CD4-positive, alpha-beta T cell (primary cell): Measurements from ENCODE around the gene AP2A1. TPM values are rescaled to one million over a fixed set of nuclear protein-coding genes. Genes with fewer than 3 reads are reported as not detected.

Source experiments
- ATAC-seq: fragments of 200-7000 bp; cut with Tn5 transposase; one replicate; pipeline ENCODE4 v1.10.0; 2022; ENCODE audit warnings: mild to moderate bottlenecking; ENCODE audit not compliant: poor library complexity
- CTCF ChIA-PET: fragments of 350-600 bp; sonication (Branson Sonifier 250); formaldehyde crosslinking; loops from one replicate; lab custom pipeline; 2021; ENCODE audit warnings: antibody characterized with exemption, inconsistent platforms; lab: Charles Lee
- POLR2A ChIA-PET: fragments of 350-600 bp; sonication (Branson Sonifier 250); formaldehyde crosslinking; loops from one replicate; lab custom pipeline; 2021; ENCODE audit warnings: antibody characterized with exemption, inconsistent platforms; lab: Charles Lee
- DNase-seq, 14 experiments: peaks; one replicate each; pipeline ENCODE4 v3.0.0-alpha.2; 2013 to 2020; ENCODE audit warnings: mixed read lengths in 2 of 14
- H3K27ac ChIP-seq, 2 donors: one replicate each; pipeline versions ENCODE4 v1.5.1 to v1.7.0; 2013; ENCODE audit warnings: low read length in 2 of 2, low read depth in 1 of 2, mild to moderate bottlenecking in 1 of 2
- H3K27me3 ChIP-seq, 2 experiments: 1 replicate in 1 of 2; 2 replicates in 1 of 2; pipeline versions ENCODE4 v1.6.1 to v1.7.0; 2013; ENCODE audit warnings: low read length in 2 of 2, control low read depth in 1 of 2, mild to moderate bottlenecking in 1 of 2, moderate library complexity in 1 of 2; ENCODE audit not compliant: insufficient read depth in 2 of 2, control insufficient read depth in 1 of 2
- H3K36me3 ChIP-seq: one replicate; pipeline ENCODE4 v1.6.1; 2013; ENCODE audit warnings: low read length, control low read depth; ENCODE audit not compliant: insufficient read depth
- H3K4me1 ChIP-seq: one replicate; pipeline ENCODE4 v1.6.1; 2013; ENCODE audit warnings: low read length, control low read depth; ENCODE audit not compliant: insufficient read depth
- H3K4me3 ChIP-seq: one replicate; pipeline ENCODE4 v1.5.1; 2013; ENCODE audit warnings: mild to moderate bottlenecking, low read length, moderate library complexity
- H3K9me3 ChIP-seq, 2 experiments: 1 replicate in 1 of 2; 2 replicates in 1 of 2; pipeline versions ENCODE4 v1.6.1 to v1.7.0; 2013; ENCODE audit warnings: low read length in 2 of 2, mild to moderate bottlenecking in 2 of 2, control low read depth in 1 of 2, moderate library complexity in 1 of 2; ENCODE audit not compliant: control insufficient read depth in 1 of 2, insufficient read depth in 1 of 2
- H3K27ac Mint-ChIP-seq: one replicate; pipeline ENCODE4 v1.8.0; 2020; ENCODE audit warnings: mixed read lengths
- H3K27me3 Mint-ChIP-seq: one replicate; pipeline ENCODE4 v1.8.0; 2021; ENCODE audit warnings: mixed read lengths
- H3K36me3 Mint-ChIP-seq: one replicate; pipeline ENCODE4 v1.8.0; 2021; ENCODE audit warnings: low read depth, mixed read lengths
- H3K4me1 Mint-ChIP-seq: one replicate; pipeline ENCODE4 v1.8.0; 2021; ENCODE audit warnings: low read depth, mixed read lengths
- H3K4me3 Mint-ChIP-seq: one replicate; pipeline ENCODE4 v1.8.0; 2020; ENCODE audit warnings: mild to moderate bottlenecking, mixed read lengths
- H3K9me3 Mint-ChIP-seq: one replicate; pipeline ENCODE4 v1.8.0; 2020; ENCODE audit warnings: mixed read lengths
- intact Hi-C, 2 experiments: fragments of 100-400 bp; cut with DNase I in 1 of 2; cut with micrococcal nuclease in 1 of 2; formaldehyde crosslinking; loops; one replicate each; pipeline versions ENCODE4 v1.15.1 to v1.9.0; 2023 to 2025; cut with DNase I, micrococcal nuclease
- total RNA-seq, 174 experiments: library from RNA in 2 of 174; stranded (reverse) in 2 of 174; gene quantifications; one replicate each; pipeline ENCODE4 v1.2.3 and lab custom pipeline; 2021 to 2026
- TF ChIP-seq, protein P1 (sequence below): fragments of 200-600 bp; IDR thresholded peaks from one replicate; pipeline ENCODE4 v1.8.0; 2022; ENCODE audit warnings: antibody characterized with exemption, mild to moderate bottlenecking

Gene AP2A1
- total RNA-seq, 2 experiments from 2014 or later, result 28.2 to 28.9 TPM

DNA sequence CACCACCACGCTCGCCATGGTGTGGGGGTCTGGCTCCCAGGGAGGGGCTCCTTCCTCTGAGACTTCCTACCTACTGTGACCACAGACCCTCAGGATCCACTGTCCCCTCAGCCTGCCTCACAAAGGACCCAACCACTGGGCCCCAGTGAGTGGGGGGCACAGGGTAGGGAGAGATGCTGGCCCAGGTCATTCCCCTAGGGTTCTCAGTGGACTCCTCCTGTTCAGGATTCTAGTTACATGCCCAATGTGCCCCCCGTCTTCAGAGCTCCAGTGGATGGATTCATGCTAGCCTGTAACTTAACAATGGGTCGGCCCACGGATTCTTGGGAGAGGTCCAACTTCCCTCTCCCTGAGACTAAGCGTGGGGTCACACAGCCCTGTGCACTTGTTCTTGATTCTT lies 3.6 kb upstream of the AP2A1 start, which contains the start of gene TSKS:
TSKS (minus strand) TSS at position 77 of the 400 bp plus-strand sequence; CDS start at position 18, 59 bp downstream.
- peaks cover 27% of the 10 kb centered on the region for H3K4me1 ChIP-seq
- Mint-ChIP-seq H3K36me3 (peaks cover 11% of the 10 kb centered on the region), H3K27me3 (no peaks in the 10 kb centered on the region), H3K4me1 (peaks cover 25% of the 10 kb centered on the region), H3K9me3 (no peaks in the 10 kb centered on the region), H3K4me3 (peak within 1 kb of the TSS; percentile 68), H3K27ac (peak within 1 kb of the TSS; percentile 80)
- TF ChIP-seq, protein P1, sequence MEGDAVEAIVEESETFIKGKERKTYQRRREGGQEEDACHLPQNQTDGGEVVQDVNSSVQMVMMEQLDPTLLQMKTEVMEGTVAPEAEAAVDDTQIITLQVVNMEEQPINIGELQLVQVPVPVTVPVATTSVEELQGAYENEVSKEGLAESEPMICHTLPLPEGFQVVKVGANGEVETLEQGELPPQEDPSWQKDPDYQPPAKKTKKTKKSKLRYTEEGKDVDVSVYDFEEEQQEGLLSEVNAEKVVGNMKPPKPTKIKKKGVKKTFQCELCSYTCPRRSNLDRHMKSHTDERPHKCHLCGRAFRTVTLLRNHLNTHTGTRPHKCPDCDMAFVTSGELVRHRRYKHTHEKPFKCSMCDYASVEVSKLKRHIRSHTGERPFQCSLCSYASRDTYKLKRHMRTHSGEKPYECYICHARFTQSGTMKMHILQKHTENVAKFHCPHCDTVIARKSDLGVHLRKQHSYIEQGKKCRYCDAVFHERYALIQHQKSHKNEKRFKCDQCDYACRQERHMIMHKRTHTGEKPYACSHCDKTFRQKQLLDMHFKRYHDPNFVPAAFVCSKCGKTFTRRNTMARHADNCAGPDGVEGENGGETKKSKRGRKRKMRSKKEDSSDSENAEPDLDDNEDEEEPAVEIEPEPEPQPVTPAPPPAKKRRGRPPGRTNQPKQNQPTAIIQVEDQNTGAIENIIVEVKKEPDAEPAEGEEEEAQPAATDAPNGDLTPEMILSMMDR, result no peak
- ChIA-PET CTCF (interaction anchor here (0.7 kb wide), 1 partner anchor 46 kb away, joined by 3 read pairs; no protein-coding TSS in a partner anchor), POLR2A (no interaction called here)
- H3K9me3 ChIP-seq, result no peaks in the 10 kb centered on the region
- DNase-seq, result no peak
- no peak within 1 kb of the TSS for H3K4me3 ChIP-seq
- intact Hi-C loops, result no loop called here
- no peaks in the 10 kb centered on the region for H3K27me3 ChIP-seq
- ATAC-seq, result no peak
- H3K27ac ChIP-seq, result peak within 1 kb of the TSS in 1 of 2 donors; percentile 65
- no peaks in the 10 kb centered on the region for H3K36me3 ChIP-seq

GRCh38 chr19:49764341-49764740 lies 2.5 kb upstream of the AP2A1 start:
- intact Hi-C loops, result no loop called here
- Histone ChIP-seq H3K27me3 (no peaks in the 10 kb centered on the region), H3K27ac (no peak overlapping the region), H3K36me3 (no peaks in the 10 kb centered on the region), H3K4me1 (peaks cover 35% of the 10 kb centered on the region), H3K4me3 (no peak overlapping the region), H3K9me3 (no peaks in the 10 kb centered on the region)
- no peaks in the 10 kb centered on the region for H3K27me3 Mint-ChIP-seq
- H3K4me3 Mint-ChIP-seq, result no peak overlapping the region
- no peaks in the 10 kb centered on the region for H3K9me3 Mint-ChIP-seq
- H3K36me3 Mint-ChIP-seq, result peaks cover 11% of the 10 kb centered on the region
- ChIA-PET POLR2A (no interaction called here), CTCF (no interaction called here)
- H3K4me1 Mint-ChIP-seq, result peaks cover 33% of the 10 kb centered on the region
- no peak for ATAC-seq
- H3K27ac Mint-ChIP-seq, result no peak overlapping the region
- TF ChIP-seq, protein P1, result no peak
- no peak for DNase-seq

GRCh38 chr19:49766007-49766929 lies 533 bp upstream of the AP2A1 start:
- Mint-ChIP-seq H3K36me3 (peaks cover 16% of the 10 kb centered on the region), H3K9me3 (no peaks in the 10 kb centered on the region), H3K4me1 (peaks cover 45% of the 10 kb centered on the region), H3K27ac (peak overlapping the region; percentile 76), H3K4me3 (peak overlapping the region; percentile 94), H3K27me3 (no peaks in the 10 kb centered on the region)
- no peaks in the 10 kb centered on the region for H3K27me3 ChIP-seq
- peaks cover 3% of the 10 kb centered on the region for H3K36me3 ChIP-seq
- DNase-seq, result peak; percentile 98 to 100 (median 99)
- ChIA-PET POLR2A (interaction anchor here (0.6 to 2.4 kb wide), 21 partner anchors 10 to 1402 kb away, joined by 3 to 26 read pairs (median 5); partner anchors contain the start of genes AKT1S1, ATF5, CPT1C and FUZ), CTCF (interaction anchor here (1.1 to 1.4 kb wide), 3 partner anchors 49 to 94 kb away, joined by 3 to 5 read pairs (median 4); no protein-coding TSS in a partner anchor)
- peak overlapping the region in 1 of 2 donors; percentile 84 for H3K27ac ChIP-seq
- intact Hi-C loops, result loop anchor here (1.0 to 5.0 kb wide), 7 partner anchors 46 to 163 kb away; partner anchors contain the start of genes FUZ (in 2 of the 2), AKT1S1 (in 1 of the 2), ATF5 (in 1 of the 2) and NUP62 (in 1 of the 2)
- H3K4me1 ChIP-seq, result peaks cover 32% of the 10 kb centered on the region
- H3K4me3 ChIP-seq, result peak overlapping the region; percentile 71
- H3K9me3 ChIP-seq, result no peaks in the 10 kb centered on the region
- ATAC-seq, result peak; percentile 86
- TF ChIP-seq, protein P1, result no peak
